NCI-H1092 treated with DMSO at 0.1 percent for 48 hours (cell line): Measurements from ENCODE around the gene GALNT13.

Experiments used
- DNase-seq: peaks from one replicate; lab custom pipeline; 2025; lab: John Stamatoyannopoulos, UW

GALNT13 gene

DNA sequence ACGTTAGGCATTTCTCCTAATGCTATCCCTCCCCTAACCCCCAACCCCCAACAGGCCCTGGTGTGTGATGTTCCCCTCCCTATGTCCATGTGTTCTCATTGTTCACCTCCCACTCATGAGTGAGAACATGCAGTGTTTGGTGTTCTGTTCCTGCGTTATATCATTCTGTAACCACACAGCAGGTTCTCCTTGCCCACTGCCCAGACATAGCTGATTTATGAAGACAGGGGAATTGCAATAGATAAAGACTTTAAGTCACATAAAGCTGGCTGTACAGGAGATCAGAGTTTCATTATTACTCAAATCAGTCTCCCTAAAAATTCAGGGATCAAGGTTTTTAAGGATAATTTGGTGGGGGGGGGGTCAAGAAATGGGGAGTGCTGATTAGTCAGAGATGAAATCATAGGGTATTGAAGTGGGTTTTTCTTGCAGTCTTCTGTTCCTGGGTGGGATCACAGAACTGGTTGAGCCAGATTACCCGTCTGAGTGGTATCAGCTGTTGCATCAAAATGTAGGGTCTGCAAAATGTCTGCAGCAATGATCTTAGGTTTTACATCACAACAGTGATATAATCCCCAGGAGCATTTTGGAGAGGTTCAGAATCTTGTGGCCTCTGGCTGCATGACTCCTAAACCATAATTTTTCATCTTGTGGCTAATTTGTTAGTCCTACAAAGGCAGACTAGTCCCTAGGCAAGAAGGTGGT lies 434.7 kb downstream of the GALNT13 start:
- DNase-seq, result no peak

DNA sequence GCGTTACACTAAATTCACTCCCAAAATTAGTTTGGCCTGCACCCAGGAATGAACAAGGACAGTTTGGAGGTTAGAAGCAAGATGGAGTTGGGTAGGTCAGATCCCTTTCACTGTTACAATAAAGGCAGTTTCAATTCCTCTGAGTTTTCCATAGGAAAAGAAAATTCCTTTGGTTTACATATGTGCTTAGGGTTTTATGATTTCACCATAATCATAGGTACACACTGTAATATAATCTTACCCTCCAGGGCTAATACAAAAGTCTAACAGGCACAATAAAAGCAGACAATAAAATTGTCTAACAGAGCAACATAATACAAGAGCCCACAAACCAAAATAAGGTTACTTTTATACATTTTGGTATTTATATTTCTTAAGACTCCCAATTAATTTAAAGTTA lies 435.3 kb downstream of the GALNT13 start:
- no peak for DNase-seq

GRCh38 chr2:154324601-154325000 lies 452.9 kb downstream of the GALNT13 start:
- DNase-seq, result no peak

- DNase-seq, result no peak
Measured at GRCh38 chr2:154329510-154329909, 457.8 kb downstream of the GALNT13 start.

DNA sequence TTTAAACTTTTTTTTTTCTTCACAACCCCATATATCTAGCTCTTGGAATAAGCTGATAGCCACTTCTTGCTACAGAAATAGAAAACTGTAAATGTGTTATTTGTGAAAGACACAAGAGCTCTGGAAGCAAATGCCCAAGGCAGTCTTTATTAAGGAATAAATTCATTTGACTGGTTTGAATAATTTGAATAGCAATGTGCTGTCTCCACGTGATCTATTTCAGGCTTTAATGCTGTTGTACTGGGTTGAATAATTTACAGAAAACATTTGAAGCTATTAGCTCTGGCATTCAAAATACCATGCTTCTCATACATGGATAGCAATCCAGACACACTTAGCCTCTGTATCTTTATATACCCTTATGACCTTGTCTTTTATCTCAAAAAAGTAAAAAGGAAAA lies 460.1 kb downstream of the GALNT13 start:
- DNase-seq, result no peak

GRCh38 chr2:154336201-154336600 lies 464.5 kb downstream of the GALNT13 start:
- no peak for DNase-seq

DNA sequence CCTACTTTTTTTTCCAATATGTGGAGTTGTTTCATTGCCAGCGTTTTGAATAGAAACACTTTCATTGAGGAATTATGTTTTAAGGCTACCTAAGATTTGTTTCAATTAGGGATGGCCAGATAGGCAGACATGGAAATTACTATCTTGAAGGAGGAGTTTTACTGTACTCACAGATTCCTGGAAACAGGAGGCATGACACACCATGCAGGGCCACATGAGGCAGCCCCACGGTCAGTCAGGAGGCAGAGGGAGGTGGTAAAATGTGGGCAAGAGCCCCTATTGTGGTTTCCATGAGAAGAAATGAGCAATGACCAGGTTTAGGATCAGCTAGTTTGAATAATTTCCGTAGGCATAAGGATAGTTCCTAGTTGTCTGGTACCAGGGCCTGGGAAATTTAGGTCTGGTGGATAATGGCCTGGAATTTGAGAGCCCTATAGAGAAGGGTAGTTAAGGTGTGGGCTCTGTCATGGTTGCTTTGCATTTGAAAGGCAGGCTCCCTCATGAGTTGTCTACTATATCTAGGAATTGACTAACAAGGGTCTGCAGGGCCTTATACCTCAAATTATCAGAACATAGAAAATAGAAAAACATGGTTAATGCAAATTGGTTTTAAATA lies 466.7 kb downstream of the GALNT13 start:
- DNase-seq, result no peak

GRCh38 chr2:154343282-154343681 lies 471.6 kb downstream of the GALNT13 start:
- no peak for DNase-seq

DNA sequence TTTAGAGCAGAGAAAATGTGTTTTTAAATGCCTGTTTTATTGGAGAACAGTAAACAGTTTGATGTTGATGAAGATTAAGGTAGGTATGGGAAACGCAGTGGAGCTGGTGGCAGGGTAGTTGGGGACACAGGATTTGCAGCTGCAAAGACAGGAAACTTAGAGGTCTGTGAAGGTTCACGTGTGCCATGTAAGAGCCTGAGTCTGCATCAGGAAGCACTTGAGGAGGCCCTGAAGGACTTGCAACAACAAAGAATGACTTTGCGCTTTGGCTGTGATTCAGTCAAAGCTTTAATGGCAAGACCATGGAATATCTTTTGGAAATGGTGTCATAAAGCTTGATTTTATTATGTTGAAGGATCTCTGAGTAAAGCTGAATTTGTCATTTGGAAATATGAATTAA lies 479.2 kb downstream of the GALNT13 start:
- DNase-seq, result no peak

DNA sequence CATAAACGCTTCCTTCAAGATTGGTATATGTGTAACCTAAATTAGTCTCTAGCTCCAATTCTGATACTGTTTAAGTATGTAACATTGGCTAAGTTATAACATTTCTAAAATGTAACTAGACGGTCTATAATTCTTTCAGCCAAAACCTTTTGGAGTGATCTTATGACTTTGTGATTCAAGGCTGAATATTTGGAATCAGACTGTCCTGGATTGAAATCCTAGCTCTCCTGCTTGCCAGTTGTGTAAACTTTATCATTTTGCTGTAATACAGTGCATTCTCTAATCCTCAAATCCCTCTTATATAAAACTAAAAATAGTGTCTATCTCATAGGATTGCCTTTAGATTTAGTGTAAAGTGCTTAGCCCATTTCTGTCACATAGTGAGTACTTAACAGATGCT lies 489.6 kb downstream of the GALNT13 start:
- DNase-seq, result no peak

DNA sequence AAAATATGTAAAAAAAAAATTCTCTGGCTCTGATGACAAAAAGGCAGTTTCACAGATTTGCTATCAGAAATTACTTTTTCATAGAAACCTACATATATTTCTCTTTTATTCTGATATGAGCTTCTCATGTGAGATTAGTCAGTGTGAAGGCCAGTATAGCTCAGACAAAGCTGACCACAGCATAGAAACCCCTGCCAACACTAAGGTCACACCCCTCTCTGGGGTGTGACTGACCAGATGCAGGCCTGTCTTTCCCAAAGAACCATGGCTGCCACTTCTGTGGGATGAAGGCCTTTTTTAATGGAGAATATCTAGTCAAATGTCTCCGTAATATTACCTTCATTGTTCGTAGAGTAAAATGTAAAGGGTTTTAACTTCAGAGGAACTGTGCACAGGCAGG lies 496.4 kb downstream of the GALNT13 start:
- DNase-seq, result no peak

DNA sequence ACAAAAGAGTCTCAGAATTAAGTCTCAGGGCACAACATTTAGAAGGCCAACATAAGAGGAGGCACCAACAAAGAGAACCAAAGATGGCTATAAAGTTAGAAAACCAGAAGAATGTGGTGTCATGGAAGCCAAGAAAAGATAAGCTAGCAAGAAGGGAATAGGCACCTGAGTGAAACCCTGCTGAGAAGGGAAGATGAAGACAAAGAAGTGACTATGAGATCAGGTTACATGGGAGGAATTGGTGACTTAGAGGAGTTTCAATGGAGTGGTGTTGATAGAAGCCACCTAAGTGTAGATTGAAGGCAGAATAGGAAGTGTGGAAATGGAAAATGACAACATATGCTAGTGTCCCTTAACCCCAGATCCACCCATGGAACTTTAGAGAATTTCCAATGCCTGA lies 499.2 kb downstream of the GALNT13 start:
- no peak for DNase-seq

DNA sequence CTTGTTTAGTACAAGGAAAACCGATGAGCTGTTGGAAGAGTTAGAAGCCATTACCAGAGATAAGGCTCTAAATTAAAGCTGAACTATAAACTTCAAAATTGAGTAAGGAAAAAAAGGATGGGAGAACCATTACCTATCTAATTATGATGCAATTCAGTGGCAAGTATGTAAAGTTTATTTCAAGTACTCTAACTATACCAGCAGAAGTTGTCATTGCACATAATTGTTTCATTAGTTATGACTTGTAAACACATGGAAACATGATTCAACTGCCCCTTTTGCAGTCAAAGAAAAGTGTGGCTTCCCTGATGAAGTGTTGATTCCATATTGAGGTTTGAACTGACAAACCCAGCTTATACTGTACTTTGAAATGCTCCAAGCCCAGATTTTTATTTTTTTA lies 502.7 kb downstream of the GALNT13 start:
- DNase-seq, result no peak

GRCh38 chr2:154375579-154375931 lies 503.8 kb downstream of the GALNT13 start:
- DNase-seq, result peak; percentile 36

DNA sequence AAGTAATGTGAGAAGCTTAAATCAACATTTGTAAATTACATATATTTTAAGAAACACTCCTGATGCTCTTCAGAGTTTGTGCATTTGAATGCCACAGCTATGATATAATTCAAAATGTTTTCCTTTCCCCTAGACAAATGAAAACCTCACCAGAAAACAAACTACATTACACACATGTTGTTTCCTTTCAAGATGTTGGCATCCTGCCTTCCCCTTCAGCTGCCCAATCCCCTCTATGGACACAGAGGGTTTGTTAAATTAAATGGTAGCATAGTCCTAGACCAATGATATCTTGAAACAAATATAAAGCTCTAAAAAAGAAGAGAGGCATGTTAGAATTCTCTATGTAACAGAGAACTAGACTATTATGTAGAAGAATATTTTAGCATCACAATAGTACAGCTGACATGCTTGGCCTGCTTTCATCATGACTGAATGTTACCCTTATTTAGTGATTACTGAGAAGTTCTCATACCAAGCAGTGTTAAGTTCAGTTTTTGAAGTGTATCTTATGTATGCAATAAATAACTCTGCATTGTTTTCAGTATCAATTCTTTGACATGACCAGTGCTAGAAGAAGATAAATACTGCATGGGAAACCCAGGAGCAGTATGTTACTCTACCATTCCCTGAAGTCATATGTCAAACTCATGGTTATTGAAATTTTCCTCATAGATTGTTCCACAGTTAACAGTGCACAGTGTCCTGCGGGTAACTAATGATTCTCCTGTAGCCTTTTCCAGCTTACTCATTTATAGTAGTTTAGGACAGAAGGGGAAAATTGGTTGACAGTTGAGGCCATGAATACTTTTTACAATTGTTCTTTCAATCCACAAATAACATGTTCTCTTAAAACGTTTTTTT lies 510.4 kb downstream of the GALNT13 start:
- DNase-seq, result no peak

DNA sequence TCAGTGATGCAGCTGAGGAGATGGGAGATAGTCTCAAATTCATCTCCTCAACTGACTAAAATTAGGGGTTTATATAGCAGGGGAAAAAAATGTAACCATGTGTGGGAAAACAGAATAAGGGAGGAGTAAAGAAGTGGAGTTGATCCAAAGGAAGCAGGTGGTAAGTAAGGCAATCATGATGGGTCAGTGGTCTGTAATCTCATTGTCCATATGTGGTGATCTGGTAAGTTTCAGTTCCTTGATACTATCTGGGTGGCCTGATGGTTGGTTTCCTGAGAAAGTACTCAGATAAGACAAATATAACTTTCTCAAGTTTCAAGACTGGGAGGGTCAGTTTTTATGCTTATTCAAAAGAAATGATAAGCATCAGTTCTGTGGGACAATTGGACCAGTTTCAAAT lies 514.5 kb downstream of the GALNT13 start:
- DNase-seq, result no peak

- DNase-seq, result no peak
Measured at GRCh38 chr2:154391051-154391450, 519.3 kb downstream of the GALNT13 start.

- DNase-seq, result no peak
Measured at GRCh38 chr2:154392256-154392655, 520.5 kb downstream of the GALNT13 start.

DNA sequence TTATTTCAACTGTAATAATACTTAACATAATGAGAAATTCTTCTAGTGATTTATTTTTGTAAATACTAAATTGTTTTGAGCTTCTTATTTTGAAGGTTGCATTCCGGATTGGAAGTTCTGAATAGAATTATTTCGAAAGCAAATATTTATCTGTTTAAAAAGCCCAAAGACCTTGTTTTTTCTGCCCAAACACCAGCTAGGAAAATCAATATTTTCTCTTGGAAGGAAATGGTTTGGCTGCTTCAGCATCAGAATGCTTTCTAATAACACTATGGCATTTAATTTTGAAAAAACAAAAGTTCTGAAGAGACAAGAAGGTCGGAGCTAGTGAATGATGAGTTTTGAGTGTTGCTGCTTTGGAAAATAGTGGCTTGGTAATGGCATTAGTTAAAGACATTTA lies 522.9 kb downstream of the GALNT13 start:
- DNase-seq, result no peak

DNA sequence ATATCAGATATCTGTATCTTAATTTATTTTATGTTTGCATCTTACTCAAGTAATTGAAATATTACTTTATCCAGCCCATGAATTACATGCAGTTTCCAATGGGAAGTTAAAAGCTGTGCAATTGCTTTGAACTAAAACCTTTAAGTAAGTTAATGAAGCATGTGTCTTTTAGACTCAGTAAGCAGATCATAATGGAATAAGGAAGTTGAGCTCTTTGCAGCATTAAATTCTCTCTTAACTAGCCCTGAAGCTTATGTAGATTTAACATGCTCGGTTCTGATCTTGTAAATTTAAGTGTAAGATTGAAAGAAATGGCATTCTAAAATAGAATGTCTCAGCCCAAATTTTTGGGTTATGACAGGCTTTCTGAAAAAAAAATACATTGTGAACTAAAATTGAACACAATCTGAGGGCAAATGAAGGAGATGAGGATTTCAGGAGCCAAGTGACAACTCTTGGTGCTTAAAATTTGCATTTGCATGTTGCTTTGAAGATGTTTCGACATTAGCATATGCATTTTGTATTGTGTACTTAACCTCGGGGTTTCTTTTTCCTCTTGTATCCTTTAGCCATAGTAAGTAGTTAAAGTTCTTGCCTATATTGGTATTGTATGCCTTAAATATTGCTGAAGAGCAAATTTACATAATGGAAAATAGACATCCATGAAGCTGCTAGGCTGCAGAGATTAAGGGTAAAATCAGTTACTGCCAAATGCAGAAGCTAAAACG lies 529.0 kb downstream of the GALNT13 start:
- DNase-seq, result no peak

- DNase-seq, result peak; percentile 25
Measured at GRCh38 chr2:154402213-154402612, 530.5 kb downstream of the GALNT13 start.

- DNase-seq, result no peak
Measured at GRCh38 chr2:154403242-154403790, 531.6 kb downstream of the GALNT13 start.
